GM15510 (cell line): ENCODE measurements around the gene DISP2.

ENCODE experiments used
- POLR2A ChIP-seq: IDR thresholded peaks from 3 replicates; pipeline ENCODE4 v1.6.1; 2011; ENCODE audit warnings: borderline replicate concordance; ENCODE audit not compliant: insufficient read length; ENCODE audit errors: extremely low read depth

The DISP2 gene

GRCh38 chr15:40360015-40360414 is 2.0 kb downstream of the DISP2 start:
- TF ChIP-seq POLR2A: no peak

DNA sequence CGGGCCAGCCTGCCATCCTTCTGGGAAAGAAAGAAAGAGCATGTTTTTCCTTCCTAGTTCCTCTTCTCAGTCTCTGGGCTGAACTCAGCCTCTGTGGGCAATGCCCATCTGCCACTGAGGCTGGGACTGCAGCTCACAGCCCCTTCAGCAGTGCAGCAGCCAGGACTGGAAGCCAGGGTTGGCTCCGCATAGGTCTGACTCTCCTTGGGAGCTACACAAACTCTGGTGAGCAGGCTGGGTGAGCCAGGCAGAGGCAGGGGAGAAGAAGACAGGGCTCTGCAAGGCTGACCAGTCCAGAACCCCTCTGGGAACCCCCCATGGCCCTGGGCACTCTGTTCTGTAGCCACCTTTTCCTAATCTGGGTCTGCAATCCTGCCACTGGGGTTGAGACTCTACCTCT is 3.6 kb downstream of the DISP2 start:
- TF ChIP-seq POLR2A: no peak

DNA sequence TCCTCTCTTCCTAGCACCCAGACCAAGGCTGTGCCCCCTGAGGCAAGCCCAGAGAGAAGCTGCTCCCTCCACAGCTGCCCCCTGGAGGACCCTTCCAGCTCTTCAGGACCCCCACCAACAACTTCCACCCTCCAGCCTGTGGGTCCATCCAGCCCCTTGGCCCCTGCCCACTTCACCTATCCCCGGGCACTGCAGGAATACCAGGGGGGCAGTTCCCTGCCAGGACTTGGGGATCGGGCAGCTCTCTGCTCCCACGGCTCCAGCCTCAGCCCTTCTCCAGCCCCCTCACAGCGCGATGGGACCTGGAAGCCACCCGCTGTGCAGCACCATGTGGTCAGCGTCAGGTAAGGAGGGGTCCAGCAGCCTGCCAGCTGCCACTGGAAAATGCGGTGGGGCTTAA is 5.6 kb downstream of the DISP2 start:
- TF ChIP-seq POLR2A: no peak

DNA sequence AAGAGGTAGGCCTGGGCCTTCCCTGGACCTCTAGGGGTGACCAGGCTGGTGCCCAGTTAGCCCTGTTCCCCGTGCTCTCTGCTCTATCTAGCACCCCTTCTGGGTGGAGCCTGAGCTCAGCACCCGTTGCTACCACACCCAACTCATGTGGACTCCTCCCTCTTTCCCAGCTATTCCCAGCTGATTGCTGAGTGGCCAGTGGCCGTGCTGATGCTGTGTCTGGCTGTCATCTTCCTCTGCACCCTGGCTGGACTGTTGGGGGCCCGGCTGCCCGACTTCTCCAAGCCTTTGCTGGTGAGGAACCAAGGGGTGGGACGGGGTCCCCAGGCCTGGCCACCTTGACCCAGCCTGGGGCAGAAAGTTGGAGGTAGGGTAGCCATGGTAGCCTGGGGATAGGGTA is 6.2 kb downstream of the DISP2 start:
- no peak for TF ChIP-seq POLR2A

GRCh38 chr15:40365016-40365415 is 7.0 kb downstream of the DISP2 start:
- no peak for TF ChIP-seq POLR2A

DNA sequence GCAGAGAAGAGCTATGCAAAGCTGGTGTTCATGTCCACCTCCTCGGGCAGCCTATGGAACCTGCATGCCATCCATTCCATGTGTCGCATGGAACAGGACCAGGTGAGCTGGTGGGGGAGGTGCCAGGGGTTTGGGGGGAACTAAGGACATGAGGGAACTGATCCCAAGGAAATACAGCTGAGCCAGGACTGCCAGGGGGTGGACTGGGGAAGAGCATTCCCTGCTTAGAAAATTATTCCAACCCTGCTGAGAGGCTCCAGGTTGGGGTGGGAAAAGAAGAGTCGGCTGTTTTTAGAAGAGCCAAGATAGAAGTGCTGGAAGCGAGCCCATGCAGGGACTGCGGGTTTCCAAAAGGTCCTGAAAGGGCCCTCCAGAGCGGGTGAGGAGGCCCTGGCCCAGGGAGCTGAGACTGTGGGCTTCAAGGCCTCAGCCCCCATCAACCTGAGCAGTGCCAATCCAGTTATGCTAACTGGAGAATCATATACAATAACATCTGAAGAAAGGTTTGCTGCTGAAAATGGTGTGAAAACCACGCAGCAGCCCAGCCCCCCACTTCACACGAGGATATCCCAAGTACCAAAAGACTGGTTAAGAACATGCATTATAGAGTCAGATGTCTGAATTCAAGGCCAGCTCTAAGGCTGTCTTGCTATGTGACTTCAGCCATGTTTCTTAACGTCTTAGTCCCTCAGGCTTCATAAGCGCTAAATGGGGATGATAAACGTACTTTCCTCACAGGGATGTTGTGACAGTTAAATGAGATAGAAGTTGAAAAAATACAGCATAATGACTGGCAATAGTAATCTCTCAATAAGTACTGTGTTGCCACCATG is 7.8 kb downstream of the DISP2 start:
- TF ChIP-seq POLR2A: no peak

DNA sequence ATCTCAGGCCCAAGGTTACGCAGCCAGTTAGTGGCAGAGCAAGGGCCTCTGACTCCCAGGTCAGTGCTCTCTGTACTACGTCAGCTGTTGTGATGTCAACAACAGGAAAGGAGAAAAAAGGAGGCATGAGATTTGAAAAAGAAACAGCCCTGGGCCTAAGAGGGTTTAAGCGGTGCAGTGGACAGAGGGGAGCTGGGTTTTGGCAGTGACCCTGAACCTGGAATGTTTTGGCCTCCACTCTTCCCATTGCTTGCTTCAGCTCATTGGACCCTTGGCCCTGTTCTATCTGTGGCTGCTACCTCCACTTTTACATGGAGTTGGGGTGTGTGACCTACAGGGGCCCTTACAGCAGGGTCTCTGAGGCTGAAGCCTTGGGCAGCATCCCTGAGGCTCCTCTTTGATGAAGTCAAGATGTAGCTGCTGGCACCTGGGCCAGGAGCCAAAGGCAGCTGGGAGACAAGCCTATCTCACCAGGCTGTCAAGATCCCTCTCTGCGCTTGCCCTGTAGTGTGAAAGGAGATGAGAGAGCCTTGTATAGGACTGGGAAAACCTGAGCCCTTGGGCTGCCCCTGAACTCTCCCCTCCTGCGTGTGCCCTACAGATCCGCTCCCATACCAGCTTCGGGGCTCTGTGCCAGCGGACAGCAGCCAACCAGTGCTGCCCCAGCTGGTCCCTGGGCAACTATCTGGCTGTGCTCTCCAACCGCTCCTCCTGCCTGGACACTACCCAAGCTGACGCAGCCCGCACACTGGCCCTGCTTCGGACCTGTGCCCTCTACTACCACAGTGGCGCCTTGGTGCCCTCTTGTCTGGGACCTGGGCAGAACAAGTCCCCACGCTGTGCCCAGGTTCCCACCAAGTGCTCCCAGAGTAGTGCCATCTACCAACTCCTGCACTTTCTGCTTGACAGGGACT is 8.7 kb downstream of the DISP2 start:
- TF ChIP-seq POLR2A: no peak

- TF ChIP-seq POLR2A: no peak
Observed at GRCh38 chr15:40367371-40367685, 9.3 kb downstream of the DISP2 start.

DNA sequence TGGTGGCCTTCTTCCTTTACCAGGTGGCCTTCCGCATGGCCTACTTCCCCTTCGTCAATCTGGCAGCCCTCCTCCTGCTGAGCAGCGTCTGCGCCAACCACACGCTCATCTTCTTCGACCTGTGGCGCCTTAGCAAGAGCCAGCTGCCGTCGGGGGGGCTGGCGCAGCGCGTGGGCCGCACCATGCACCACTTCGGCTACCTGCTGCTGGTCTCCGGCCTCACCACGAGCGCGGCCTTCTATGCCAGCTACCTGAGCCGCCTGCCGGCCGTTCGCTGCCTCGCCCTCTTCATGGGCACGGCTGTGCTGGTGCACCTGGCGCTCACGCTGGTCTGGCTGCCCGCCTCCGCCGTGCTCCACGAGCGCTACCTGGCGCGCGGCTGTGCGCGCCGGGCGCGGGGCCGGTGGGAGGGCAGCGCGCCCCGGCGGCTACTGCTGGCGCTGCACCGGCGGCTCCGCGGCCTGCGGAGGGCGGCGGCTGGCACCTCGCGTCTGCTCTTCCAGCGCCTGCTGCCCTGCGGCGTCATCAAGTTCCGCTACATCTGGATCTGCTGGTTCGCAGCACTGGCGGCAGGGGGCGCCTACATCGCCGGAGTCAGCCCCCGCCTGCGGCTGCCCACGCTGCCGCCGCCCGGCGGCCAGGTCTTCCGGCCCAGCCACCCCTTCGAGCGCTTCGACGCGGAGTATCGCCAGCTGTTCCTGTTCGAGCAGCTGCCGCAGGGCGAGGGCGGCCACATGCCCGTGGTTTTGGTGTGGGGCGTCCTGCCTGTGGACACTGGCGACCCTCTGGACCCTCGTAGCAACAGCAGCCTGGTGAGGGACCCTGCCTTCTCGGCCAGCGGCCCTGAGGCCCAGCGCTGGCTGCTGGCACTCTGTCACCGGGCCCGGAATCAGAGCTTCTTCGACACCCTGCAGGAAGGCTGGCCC is 9.9 kb downstream of the DISP2 start:
- TF ChIP-seq POLR2A: no peak

DNA sequence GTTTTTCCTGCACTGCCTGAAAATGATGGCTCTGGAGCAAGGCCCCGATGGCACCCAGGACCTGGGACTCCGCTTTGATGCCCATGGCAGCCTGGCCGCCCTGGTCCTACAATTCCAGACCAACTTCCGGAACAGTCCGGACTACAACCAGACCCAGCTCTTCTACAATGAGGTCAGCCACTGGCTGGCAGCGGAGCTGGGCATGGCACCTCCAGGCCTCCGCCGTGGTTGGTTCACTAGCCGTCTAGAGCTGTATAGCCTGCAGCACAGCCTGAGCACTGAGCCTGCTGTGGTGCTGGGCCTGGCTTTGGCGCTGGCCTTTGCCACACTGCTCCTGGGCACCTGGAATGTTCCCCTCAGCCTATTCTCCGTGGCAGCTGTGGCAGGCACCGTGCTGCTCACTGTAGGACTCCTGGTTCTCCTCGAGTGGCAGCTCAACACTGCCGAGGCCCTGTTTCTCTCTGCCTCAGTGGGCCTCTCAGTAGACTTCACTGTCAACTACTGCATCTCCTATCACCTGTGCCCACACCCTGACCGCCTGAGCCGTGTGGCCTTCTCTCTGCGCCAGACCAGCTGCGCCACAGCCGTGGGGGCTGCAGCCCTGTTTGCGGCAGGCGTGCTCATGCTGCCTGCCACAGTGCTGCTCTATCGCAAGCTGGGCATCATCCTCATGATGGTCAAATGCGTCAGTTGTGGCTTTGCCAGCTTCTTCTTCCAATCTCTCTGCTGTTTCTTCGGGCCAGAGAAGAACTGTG is 10.9 kb downstream of the DISP2 start:
- no peak for TF ChIP-seq POLR2A

DNA sequence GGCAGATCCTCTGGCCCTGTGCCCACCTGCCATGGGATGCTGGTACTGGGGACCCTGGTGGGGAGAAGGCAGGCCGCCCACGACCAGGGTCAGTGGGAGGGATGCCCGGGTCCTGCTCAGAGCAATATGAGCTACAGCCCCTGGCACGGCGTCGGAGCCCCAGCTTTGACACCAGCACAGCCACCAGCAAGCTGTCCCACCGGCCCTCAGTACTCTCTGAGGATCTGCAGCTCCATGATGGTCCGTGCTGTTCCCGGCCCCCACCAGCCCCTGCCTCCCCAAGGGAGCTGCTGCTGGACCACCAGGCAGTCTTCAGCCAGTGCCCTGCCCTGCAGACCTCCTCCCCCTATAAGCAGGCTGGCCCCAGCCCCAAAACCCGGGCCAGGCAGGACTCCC is 11.5 kb downstream of the DISP2 start:
- TF ChIP-seq POLR2A: no peak

- TF ChIP-seq POLR2A: no peak
Observed at GRCh38 chr15:40369971-40370370, 12.0 kb downstream of the DISP2 start.

GRCh38 chr15:40372981-40373380 is 15.0 kb downstream of the DISP2 start:
- TF ChIP-seq POLR2A: no peak

DNA sequence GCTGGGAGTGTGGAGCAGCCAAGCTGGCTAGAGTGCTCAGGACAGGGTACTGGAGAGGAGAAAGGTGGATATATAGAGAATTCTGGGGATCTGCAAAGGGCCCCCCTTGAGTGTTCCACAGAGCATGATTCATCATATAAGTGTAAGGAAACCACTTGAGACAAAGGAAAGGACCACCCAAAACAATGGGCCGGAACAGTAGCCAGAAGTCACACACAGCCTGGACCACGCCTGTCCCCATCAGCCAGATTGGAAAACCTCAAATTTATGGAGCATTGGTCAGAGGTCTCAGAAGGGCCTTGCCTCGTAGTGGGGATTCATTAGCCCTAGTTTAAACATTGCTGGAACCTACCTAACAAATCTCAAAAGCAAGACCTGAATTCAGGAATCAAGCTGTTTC is 19.6 kb downstream of the DISP2 start:
- no peak for TF ChIP-seq POLR2A
